Raji (cell line): ENCODE results near the gene S100A14.

Experiments used
- POLR2A ChIP-seq: IDR thresholded peaks from 2 replicates; pipeline ENCODE4 v1.6.1; 2011; ENCODE audit warnings: low read depth, low read length, control low read depth; ENCODE audit not compliant: insufficient read depth

Gene S100A14

GRCh38 chr1:153628638-153629342 lies 12.7 kb upstream of the S100A14 start:
- TF ChIP-seq POLR2A: no peak

GRCh38 chr1:153627715-153628626 lies 11.8 kb upstream of the S100A14 start, which contains the start of gene S100A1:
S100A1 (plus strand) TSS chr1:153628434; CDS start chr1:153630522, 2,088 bp downstream.
- TF ChIP-seq POLR2A: no peak

GRCh38 chr1:153626904-153627714 lies 11.0 kb upstream of the S100A14 start, which contains the start of gene S100A13:
S100A13 (minus strand) TSS chr1:153627505; CDS start chr1:153626472, 1,033 bp downstream.
- no peak for TF ChIP-seq POLR2A

- no peak for TF ChIP-seq POLR2A
Observed at GRCh38 chr1:153626477-153626903, 10.4 kb upstream of the S100A14 start.

GRCh38 chr1:153624965-153625611 lies 9.0 kb upstream of the S100A14 start:
- TF ChIP-seq POLR2A: no peak

- TF ChIP-seq POLR2A: no peak
Observed at GRCh38 chr1:153623101-153623500, 7.0 kb upstream of the S100A14 start.

GRCh38 chr1:153619171-153619570 lies 3.0 kb upstream of the S100A14 start:
- TF ChIP-seq POLR2A: no peak

- no peak for TF ChIP-seq POLR2A
Observed at GRCh38 chr1:153617663-153618062, 1.5 kb upstream of the S100A14 start.

GRCh38 chr1:153616917-153617311 lies 789 bp upstream of the S100A14 start:
- no peak for TF ChIP-seq POLR2A

GRCh38 chr1:153615406-153615805 lies 719 bp downstream of the S100A14 start:
- TF ChIP-seq POLR2A: no peak

- TF ChIP-seq POLR2A: no peak
Observed at GRCh38 chr1:153614906-153615305, 1.2 kb downstream of the S100A14 start.

GRCh38 chr1:153614189-153614900 lies 1.8 kb downstream of the S100A14 start:
- TF ChIP-seq POLR2A: no peak

- no peak for TF ChIP-seq POLR2A
Observed at GRCh38 chr1:153613406-153613805, 2.7 kb downstream of the S100A14 start.
